Measurements from ENCODE around the gene CITED4.

CITED4 gene

DNA sequence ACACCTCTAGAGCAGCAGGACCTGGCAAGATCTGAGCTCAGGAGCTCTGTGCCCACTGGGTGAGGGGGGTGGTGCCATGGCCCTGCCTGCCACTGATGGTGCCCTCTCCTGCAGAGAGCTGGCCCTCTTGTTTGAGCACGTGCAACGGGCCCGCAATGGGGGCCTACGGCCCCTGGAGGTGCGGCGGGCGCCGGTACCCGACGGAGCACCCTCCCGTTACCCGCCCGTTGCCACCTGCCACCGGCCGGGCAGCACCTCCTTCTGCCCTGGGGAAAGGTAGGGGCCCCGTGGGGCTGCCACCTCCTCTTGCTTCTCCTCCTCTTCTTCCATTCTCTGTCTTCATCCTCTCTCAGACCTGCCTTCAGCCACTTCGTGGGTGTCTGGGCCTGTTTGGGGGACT is 38.2 kb downstream of the CITED4 start:
- intact Hi-C loops (cut with DNase I; ENCODE audit: low total_unique reads), result no loop called here
- Histone ChIP-seq H3K4me3 (no peak overlapping the region), H3K27ac (peak overlapping the region in 1 of 2 donors; percentile 28), H3K4me1 (peaks cover 0 to 54% (median 37%) of the 10 kb centered on the region in 4 donors), H3K27me3 (no peaks in the 10 kb centered on the region), H3K9me3 (no peaks in the 10 kb centered on the region), H3K36me3 (no peaks in the 10 kb centered on the region)
- DNase-seq, result no peak
- TF ChIP-seq, protein P1, sequence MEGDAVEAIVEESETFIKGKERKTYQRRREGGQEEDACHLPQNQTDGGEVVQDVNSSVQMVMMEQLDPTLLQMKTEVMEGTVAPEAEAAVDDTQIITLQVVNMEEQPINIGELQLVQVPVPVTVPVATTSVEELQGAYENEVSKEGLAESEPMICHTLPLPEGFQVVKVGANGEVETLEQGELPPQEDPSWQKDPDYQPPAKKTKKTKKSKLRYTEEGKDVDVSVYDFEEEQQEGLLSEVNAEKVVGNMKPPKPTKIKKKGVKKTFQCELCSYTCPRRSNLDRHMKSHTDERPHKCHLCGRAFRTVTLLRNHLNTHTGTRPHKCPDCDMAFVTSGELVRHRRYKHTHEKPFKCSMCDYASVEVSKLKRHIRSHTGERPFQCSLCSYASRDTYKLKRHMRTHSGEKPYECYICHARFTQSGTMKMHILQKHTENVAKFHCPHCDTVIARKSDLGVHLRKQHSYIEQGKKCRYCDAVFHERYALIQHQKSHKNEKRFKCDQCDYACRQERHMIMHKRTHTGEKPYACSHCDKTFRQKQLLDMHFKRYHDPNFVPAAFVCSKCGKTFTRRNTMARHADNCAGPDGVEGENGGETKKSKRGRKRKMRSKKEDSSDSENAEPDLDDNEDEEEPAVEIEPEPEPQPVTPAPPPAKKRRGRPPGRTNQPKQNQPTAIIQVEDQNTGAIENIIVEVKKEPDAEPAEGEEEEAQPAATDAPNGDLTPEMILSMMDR (IDR thresholded peaks at IDR 0.05), result no peak

DNA sequence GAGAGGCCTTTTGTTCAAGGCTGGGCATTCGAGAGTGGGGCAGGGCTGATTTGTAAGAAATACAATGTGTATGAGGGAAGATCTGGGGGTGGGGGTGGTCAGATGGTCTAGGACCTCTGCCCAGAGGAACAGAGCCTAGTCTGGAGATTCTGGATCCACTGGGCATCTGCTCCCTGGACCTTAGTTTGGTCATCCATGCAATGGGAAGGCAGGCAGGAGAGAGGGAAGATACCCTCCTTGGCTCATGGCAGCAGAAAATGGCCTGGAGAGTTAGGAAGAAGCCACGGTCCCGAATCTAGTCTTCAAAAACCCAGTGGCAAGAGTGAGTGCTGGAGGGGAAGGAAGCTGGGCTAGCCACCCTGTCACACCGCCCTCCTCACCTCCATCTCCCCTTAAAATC is 38.8 kb downstream of the CITED4 start:
- intact Hi-C loops (cut with DNase I; ENCODE audit: low total_unique reads), result no loop called here
- H3K27me3 ChIP-seq, result no peaks in the 10 kb centered on the region
- H3K4me1 ChIP-seq, result peaks cover 0 to 57% (median 38%) of the 10 kb centered on the region in 4 donors
- H3K4me3 ChIP-seq, result no peak overlapping the region
- peaks cover 0 to 2% (median 0%) of the 10 kb centered on the region in 3 donors for H3K36me3 ChIP-seq
- no peaks in the 10 kb centered on the region for H3K9me3 ChIP-seq
- H3K27ac ChIP-seq, result no peak overlapping the region
- DNase-seq, result no peak
- TF ChIP-seq, protein P1 (IDR thresholded peaks at IDR 0.05), result no peak

DNA sequence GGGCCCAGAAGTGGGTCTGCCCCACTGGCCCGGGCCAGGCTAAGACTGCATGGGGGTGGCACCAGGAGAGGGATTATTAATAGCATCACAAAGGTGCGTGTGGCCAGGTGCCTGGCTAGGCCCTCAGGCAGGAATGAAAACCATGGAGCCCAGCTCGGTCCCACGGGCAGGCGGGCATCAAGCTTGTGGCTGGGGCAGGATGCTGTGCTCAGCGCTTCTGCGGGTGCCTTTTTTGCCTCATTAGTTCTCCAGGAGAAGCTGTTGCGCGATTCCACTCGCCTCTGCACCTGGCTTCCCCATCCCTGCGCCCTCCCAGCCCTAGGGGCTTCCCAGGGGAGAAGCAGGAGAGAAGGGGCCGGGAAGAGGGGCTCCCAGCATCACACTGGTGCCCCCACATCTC is 39.3 kb downstream of the CITED4 start:
- Histone ChIP-seq H3K4me1 (peaks cover 0 to 60% (median 39%) of the 10 kb centered on the region in 4 donors), H3K9me3 (no peaks in the 10 kb centered on the region), H3K4me3 (no peak overlapping the region), H3K27ac (no peak overlapping the region), H3K27me3 (no peaks in the 10 kb centered on the region), H3K36me3 (peaks cover 0 to 4% (median 0%) of the 10 kb centered on the region in 3 donors)
- intact Hi-C loops (cut with DNase I; ENCODE audit: low total_unique reads), result no loop called here
- TF ChIP-seq, protein P1 (IDR thresholded peaks at IDR 0.05), result no peak
- DNase-seq, result no peak

DNA sequence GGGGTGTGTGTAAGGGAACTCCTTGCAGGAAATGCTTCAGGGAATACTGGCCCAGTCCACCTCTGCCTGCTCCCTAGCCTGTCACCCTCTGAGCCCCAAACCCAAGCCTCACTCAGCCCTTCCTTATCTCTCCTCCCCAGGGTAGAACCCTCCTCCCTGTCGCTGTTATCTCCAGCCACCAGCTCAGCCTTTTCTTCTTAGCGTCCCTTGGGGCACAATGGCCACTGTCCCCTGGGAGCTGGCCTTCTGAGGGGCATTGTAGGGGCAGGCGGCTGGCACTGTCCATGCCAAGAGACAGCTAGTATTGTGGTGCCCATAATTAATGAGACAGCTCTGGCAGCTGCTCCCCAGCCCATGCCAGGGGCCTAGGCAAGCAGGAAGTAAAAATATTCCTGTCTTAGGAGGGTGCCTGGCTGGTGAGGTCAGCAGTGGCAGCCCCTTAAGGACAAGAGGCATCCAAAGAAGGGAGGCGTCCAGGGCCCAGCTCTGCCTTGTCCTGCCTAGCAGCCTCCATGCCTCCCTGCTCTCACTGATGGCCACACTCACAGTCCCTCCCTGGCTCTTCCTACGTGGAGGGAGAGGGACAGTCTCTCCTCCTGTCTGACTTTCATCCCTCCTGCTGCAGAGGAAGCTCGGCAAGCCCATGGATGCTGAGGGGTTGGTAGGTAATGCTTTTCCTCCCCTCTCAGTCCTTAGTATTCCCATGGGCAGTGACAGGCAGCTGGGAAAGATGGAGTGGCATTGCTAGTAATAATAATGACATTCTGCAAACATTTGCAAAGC is 41.1 kb downstream of the CITED4 start:
- intact Hi-C loops (cut with DNase I; ENCODE audit: low total_unique reads), result no loop called here
- peak overlapping the region; percentile 29 to 61 for H3K27ac ChIP-seq
- no peak for DNase-seq

DNA sequence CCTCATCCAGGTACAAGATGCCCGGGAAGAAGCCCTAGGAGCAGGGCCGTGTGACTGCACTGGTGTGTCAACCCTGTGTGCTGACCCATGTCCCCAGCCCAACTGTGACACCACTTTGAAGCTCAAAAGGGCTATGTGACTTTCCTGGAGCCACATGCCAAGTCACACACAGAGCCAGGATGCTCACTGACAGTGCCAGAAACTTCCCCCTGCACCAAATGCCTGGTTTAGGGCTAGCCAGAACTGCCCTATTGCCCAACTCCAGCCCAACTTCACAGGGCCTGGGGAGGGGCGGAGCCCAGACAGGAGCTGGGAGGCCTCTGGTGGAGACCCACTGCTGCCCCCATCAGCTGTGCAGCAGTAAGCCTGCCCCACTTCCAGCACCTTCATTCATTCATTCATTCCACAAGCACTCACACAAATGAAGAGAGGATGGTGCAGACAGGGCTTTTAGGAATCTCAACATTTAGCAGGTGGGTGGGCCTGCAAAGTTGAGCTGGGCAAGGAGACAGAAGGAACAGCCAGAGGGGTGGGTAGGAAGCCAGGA is 41.8 kb downstream of the CITED4 start:
- peaks cover 0 to 53% (median 36%) of the 10 kb centered on the region in 4 donors for H3K4me1 ChIP-seq
- H3K4me3 ChIP-seq, result no peak overlapping the region
- H3K27ac ChIP-seq, result peak overlapping the region; percentile 29 to 61
- TF ChIP-seq, protein P1 (IDR thresholded peaks at IDR 0.05), result peak; percentile 19 to 26
- H3K27me3 ChIP-seq, result no peaks in the 10 kb centered on the region
- peaks cover 0 to 4% (median 0%) of the 10 kb centered on the region in 3 donors for H3K36me3 ChIP-seq
- intact Hi-C loops (cut with DNase I; ENCODE audit: low total_unique reads), result no loop called here
- peak; percentile 35 to 82 for DNase-seq
- H3K9me3 ChIP-seq, result no peaks in the 10 kb centered on the region

More for the DNA sequence above, 41.1 kb downstream of the CITED4 start:
- peaks cover 0 to 60% (median 39%) of the 10 kb centered on the region in 4 donors for H3K4me1 ChIP-seq
- no peak overlapping the region for H3K4me3 ChIP-seq
- H3K9me3 ChIP-seq, result no peaks in the 10 kb centered on the region
- peaks cover 0 to 4% (median 0%) of the 10 kb centered on the region in 3 donors for H3K36me3 ChIP-seq
- TF ChIP-seq, protein P1 (IDR thresholded peaks at IDR 0.05), result no peak
- no peaks in the 10 kb centered on the region for H3K27me3 ChIP-seq
